NCI-H526 treated with DMSO at 0.1 percent for 48 hours (cell line): ENCODE results near the gene METTL27.
"Not testable (repeated sequence)": the region's sequence is repeated elsewhere in the genome, so short reads cannot be mapped to it uniquely, and the experiment has no call there.

ENCODE experiments used
- DNase-seq: peaks from one replicate; lab custom pipeline; 2025; lab: John Stamatoyannopoulos, UW

METTL27 gene

DNA sequence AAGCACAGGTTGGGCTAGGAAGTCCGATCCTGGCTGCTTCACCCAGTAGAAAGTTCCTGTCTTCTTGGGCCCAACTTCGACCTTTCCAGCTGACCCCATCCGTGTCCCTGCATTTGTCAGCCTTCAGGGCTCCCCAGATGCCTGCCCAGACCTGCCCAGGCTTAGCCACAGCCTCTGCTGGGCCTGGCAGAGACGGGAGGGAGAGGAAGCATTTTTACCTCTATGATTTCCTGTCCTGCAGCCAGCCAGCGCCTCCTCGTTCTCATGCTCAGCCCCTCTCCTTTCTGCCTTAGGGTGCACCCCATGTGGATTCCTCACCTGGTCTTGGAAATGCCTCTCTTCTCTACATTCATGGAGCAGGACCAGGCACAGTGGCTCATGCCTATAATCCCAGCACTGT, 3.7 kb downstream of the METTL27 start:
- no peak for DNase-seq

DNA sequence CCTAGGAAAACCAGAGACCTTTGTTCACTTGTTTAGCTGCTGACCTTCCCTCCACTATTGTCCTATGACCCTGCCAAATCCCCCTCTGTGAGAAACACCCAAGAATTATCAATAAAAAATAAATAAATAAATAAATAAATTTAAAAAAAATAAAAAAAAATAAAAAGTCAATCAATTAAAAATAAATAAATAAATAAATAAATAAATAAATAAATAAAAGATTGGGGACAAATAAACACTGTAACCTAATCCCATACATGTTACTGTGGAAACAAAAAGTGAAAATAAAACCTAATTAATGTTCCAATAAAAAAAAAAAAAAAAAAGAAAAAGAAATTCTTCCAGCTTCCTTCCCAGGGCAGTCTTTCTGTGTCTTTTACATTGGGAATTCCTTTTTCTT, 5.1 kb downstream of the METTL27 start:
- DNase-seq, result not testable (repeated sequence)

DNA sequence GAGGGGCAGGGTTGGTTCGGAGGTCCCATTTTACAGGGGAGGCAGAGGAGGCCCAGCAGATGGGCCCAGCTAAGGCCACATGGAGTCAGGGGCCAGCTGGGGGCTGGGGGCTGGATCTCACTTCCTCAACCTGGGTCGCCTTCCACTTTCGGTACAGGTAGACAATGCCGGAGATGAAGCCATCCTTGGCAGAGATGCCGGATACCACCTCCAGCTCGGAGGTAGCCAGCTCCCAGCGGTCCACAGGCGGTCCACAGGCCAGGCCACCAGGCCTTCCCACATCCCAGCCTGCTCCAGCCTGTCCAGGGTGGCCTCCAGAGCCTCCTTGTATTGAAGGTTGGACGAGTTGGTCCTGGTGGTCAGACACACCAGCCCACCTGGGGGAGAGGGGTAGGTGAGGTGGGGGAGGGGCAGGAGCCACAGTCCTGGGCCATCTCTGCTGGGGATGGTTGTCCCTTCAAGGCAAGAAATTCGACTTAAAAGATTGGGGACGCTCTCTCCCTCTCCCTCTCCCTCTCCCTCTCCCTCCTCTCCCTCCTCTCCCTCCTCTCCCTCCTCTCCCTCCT, 7.6 kb downstream of the METTL27 start:
- DNase-seq, result no peak

DNA sequence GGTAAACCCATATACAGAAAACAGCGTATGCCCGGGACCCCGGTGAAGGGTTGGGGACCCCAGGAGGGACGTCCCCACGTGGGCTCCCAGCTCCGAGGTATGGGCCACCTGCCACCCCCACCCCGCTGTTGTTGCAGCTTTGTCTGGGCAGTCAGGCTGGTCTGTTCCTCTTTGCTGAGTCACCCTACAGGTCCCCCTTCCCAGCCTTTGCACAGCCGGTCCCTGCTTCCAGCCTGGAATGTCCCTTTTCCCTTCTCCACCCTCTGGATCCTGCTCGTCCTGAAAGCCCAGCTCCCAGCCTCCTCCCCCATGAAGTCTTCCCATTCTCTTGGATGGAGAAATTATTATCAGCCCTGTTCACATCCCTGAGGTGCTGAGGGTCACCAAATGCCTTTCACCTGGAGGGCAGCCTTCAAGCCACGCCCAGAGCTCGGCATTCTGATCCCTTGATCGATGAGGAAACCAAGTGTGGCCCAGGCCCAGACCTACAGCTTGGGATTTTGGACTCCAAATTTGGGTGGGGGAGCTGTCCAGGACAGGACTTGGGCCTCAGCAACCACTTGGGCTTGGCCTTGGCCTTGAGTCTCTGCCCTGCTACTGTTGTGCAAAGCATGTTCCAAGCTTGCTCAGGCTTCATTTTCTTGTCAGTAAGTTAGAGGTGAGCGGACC, 8.9 kb downstream of the METTL27 start:
- DNase-seq, result no peak

DNA sequence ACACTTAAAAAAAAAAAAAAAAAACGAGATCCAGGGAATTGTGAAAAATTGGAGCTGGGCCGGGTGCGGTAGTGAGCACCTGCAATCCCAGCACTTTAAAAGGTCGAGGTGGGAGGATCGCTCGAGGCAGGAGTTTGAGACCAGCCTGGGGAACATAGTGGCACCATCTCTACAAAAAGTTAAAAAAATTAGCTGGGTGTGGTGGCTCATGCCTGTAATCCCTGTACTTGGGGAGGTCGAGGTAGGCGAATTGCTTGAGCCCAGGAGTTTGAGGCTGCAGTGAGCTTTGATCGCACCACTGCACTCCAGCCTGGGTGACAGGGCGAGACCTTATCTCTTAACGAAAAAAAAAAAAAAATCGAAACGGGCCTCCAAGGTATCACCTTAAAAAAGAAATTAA, 9.5 kb downstream of the METTL27 start:
- no peak for DNase-seq

DNA sequence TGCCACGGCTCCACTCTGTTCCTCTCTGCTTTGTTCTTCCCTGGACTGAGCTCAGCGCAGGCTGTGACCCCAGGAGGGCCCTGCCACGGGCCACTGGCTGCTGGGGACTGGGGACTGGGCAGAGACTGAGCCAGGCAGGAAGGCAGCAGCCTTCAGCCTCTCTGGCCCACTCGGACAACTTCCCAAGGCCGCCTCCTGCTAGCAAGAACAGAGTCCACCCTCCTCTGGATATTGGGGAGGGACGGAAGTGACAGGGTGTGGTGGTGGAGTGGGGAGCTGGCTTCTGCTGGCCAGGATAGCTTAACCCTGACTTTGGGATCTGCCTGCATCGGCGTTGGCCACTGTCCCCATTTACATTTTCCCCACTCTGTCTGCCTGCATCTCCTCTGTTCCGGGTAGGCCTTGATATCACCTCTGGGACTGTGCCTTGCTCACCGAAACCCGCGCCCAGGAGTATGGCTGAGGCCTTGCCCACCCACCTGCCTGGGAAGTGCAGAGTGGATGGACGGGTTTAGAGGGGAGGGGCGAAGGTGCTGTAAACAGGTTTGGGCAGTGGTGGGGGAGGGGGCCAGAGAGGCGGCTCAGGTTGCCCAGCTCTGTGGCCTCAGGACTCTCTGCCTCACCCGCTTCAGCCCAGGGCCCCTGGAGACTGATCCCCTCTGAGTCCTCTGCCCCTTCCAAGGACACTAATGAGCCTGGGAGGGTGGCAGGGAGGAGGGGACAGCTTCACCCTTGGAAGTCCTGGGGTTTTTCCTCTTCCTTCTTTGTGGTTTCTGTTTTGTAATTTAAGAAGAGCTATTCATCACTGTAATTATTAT, 10.3 kb downstream of the METTL27 start:
- peak; percentile 92 for DNase-seq

DNA sequence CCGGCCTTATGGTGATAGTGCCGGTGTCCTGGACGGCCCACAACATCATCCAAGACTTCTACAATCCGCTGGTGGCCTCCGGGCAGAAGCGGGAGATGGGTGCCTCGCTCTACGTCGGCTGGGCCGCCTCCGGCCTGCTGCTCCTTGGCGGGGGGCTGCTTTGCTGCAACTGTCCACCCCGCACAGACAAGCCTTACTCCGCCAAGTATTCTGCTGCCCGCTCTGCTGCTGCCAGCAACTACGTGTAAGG, 10.8 kb downstream of the METTL27 start:
- peak; percentile 30 for DNase-seq

DNA sequence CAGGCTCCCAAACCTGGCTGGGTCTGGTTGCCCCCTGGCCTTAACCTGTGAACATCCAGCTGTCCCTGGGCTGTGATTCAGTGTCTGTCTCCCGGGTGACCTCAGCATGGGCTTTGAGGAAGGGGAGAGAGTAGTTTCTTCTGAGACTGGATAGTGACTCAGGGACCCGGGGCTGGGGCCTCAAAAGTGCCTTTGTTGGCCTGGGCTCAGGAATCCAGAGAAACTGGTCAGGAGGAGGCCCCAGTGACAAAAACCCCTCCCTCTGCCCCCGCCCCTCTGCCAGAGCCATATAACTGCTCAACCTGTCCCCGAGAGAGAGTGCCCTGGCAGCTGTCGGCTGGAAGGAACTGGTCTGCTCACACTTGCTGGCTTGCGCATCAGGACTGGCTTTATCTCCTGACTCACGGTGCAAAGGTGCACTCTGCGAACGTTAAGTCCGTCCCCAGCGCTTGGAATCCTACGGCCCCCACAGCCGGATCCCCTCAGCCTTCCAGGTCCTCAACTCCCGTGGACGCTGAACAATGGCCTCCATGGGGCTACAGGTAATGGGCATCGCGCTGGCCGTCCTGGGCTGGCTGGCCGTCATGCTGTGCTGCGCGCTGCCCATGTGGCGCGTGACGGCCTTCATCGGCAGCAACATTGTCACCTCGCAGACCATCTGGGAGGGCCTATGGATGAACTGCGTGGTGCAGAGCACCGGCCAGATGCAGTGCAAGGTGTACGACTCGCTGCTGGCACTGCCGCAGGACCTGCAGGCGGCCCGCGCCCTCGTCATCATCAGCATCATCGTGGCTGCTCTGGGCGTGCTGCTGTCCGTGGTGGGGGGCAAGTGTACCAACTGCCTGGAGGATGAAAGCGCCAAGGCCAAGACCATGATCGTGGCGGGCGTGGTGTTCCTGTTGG, 11.4 kb downstream of the METTL27 start, which contains the start of gene CLDN4:
CLDN4 (plus strand) TSS at position 316 of the 903 bp plus-strand sequence; CDS start at position 522, 206 bp downstream.
- peak; percentile 74 for DNase-seq

DNA sequence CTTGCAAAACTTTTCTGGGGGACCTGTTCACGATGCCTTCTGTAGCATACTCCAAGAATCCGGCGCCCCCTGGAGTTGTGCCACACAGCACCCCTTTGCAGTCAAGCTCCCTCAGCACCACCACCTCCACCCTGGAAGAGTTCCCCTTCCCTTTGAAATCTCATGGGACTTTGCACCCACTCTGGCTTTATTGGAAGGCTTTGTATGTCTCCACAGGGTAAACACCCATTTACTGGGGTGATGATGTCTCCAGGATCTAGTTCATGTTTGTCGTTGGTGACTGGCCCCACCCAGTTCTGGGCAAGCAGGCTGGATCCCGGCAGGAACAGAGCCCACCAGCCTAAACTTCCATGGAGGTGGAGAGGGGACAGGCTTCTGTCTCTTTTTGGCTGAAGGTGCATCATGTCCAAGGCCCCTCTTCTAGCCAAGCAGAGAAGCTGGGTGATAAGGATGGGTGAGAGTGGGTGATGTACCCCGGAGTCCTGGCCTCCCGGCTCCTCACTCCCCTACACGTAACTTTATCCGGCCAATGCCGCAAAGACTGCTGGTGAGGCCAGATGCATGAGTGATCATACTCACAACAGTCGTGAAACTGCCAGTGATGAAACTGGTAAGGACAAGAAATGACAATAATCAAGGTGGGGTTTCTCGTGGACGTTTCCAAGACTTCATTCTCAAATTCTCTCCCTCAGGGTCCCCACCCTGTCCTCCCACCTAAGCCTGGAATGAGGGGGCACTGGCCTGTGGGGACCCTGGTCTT, 12.2 kb downstream of the METTL27 start:
- DNase-seq, result no peak

DNA sequence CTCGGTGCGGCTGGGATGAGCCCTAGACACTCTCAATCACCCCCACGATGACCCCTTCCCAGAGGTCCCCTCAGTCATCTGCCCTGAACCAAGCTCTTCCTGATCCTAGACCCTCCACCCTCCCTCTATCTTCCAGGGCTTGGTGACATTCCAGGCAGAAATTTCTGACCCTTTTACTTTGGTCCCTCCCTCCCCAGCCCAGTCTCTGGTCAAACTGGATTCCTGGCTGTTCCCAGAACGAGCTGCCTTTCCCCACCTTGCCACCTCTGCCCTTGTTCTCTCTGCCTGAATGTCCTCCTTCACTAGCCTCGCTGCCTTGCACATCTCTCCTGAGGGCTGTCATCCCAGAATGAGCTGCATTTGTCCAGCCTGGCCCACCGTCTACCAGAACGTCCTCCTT, 12.8 kb downstream of the METTL27 start:
- DNase-seq, result no peak

DNA sequence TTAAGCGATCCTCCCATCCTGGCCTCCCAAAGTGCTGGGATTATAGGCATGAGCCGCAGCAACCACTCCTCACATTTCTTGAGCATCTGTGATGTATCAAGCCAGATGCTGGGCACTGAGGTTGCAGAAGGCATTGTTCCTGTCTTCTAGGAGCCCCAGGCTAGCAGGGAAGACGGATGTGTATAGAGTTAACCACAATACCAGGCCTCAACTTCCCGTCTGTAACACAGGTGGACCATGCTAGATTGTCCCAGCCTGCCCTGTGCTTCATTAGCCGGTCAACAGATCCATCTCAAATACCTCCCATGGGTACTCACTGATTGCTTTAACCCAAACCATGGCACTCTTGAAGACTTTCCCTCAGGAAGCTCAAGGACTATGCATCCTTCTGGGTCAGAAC, 13.3 kb downstream of the METTL27 start:
- no peak for DNase-seq

DNA sequence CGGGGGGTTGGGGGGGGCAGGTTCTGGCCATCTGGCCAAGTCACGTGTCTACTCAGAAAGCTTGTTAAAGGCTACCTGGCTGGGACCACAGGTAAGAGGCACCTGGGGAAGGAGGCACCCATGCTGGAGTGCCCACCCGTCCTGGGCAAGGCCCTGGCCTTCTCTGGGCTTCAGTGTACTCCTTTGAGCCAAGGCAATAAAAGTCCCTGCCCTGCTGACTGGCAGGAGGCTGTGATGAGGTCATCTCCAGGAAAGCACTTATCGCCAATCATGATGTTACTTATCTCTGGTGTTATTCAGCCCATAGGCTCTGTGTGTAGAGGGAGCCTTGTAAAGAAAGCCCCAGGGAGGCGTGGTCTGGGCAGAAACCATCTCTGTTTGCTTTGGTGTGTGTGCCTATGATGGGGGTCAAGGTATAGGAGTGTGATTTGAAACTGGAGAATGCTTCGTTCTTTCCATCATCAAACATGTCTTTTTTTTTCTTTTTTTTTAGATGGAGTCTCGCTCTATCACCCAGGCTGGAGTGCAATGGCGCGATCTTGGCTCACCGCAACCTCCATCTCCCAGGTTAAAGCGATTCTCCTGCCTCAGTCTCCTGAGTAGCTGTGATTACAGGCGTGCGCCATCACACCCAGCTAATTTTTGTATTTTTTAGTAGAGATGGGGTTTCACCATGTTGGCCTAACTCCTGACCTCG, 14.1 kb downstream of the METTL27 start:
- peak; percentile 70 for DNase-seq

DNA sequence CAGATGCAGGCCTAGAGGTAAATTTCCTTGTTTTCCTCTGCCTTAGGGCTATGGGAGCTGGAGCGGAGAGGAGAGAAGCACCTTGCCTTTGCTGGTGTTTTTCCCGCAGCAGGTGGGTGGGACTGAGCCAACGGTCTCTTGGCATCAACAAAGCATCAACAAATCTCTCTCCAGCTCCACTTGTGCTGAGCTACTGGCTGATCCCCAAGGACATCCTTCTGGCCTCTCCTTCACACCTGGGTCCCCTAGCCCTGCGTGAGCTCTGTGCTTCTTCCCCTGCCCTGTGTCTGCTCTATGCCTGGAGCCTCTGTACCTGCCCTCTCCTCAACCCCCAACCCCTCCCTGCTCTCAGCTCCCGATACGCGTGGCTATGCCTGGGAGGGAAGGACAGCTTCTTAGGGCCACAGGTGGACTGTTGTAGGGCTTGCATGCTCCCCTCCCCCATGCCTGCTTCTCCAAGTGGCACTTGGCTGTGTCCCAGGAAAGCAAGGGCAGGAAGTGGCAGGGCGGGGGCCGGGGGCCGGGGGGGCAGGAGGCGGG, 14.7 kb downstream of the METTL27 start:
- peak; percentile 91 for DNase-seq

DNA sequence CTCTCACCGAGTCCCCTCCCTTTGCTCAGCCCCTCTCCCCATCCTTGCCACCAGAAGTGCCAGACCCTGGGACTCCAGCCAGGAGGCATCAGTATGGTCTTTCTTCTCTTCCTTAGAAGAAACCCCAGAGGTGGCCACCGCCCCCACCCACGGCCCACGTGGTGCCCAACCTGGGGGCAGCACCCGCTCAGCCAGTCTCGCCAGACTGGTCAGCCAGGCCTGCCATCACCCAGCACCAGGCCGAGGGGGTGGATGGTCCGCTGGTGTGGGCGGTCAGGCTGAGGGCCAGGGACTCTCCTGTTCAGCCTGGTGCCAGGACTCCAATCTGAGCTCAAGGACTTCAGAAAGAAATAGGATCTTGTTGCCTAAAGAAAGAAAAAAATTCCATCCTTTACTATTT, 17.3 kb downstream of the METTL27 start:
- DNase-seq, result no peak

DNA sequence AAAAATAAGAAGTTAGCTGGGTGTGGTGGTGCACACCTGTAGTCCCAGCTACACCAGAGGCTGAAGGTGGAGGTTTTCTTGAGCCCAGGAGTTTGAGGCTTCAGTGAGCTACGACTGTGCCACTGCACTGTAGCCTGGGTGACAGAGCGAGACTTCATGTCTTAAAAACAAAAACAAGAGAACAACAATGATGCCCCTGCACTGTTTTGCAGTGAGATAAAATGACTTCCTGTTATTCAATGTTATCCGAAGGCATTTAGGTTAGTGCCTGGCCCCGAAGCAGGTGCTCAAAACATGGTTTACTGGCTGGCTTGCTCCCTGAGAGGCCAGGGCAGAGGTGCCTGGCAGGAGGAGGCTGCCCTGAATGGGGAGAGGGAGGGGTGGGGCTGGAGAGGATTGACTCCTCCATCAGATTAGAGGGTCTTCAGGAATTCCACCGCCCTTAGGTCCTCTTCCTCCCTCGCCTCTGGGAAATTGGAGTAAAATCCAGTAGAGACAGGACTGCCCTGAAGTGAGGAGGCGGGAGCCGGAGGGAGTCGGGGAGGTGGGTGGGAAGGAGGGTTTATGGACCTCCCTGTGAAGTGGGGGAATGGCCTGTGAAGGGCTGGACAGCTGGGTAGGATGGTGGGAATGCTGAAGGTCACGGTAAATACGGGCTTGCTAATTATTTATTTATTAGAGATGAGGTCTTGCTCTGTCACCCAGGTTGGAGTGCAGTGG, 18.3 kb downstream of the METTL27 start:
- DNase-seq, result no peak

DNA sequence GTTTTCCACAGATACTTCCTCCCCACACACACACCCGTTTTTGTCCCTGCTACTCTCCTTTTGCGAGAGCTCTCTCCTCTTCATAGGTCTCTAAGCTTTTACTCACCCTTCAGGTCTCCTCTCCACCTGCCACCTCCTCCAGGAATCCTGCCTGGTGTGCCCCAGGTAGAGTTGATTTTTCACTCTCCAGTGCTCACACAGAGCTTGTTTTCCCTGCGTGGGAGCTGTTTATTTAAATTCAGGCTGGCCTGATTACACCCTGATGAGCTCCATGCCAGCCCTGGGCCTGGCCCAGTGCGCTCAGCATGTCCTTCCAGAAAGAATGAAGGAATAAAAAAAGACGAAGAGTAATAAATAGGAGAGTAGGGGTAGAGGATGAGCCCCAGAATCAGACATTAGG, 19.1 kb downstream of the METTL27 start:
- DNase-seq, result no peak

DNA sequence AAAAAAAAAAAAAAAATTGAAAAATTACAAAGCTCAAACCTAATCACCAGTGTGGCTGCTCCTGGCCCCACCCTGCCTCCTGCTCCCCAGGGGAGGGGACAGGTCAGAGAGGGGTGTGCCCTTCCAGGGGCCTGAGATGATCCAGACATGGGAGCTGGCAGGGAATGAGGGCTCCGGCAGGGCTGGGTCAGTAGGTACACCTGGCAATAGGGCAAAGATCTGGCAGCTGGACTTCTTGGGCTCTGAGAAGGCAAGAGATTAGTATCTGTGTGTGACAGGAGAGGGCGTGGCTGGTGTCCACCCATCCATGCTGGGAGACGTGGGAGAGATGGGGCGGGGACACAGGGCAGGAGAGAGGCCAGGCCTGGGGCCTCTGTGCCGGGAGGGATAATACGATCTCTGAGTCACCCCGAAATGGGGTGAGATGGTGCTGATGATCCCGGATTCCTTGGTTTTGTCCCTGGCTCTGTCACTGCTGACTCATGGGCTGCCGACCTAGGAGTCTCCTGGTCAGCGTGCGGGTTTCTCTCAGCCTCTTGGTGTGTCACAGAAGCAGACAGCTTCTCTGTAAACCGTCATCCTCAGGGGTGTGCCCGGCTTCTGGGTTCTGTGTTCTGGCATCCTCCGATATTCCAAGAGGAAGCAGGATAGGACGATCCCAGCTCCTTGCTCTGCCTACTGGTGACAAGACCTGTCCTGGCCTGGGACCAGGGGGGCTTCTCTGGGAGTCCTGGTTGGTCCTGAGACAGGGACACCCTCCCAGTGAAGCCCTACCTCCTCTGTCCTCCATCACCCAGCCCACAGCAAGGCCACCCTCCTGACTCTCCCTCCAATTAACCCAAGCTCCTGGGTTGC, 19.8 kb downstream of the METTL27 start:
- peak; percentile 27 for DNase-seq

DNA sequence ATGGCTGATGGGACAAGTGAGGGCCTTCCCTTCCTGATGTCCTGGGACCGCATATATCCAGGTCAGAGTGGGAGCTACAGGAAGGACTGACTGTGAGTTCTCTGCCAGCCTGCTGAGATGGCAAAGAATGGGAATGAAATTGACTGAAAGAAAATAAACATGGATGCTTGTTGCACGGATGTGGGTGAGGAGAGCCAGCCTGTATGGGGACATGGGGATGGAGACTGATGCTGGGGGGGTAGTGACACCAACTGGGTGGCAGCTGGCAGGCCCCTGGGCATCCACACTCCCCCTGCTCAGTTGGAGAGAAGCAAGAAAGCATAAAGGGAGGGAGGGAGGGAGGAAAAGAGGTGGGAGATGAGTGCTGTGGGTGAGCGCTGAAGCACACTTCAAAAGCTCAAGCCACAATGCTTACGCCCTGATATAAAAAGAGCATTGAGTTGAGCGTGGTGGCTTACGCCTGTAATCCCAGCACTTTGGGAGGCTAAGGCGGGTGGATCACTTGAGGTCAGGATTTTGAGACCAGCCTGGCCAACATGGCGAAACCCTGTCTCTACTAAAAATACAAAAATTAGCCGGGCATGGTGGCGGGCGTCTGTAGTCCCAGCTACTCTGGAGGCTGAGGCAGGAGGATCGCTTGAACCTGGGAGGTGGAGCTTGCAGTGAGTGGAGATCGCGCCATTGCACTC, 20.6 kb downstream of the METTL27 start:
- not testable (repeated sequence) for DNase-seq
